AG09309 (cell line): Measurements from ENCODE around the gene MAPK8.

ENCODE experiments used
- DNase-seq: peaks from one replicate; pipeline ENCODE4 v3.0.0-alpha.2; 2010; ENCODE audit warnings: low read depth
- H3K4me3 ChIP-seq: 2 replicates; pipeline ENCODE4 v1.5.1; 2011; ENCODE audit warnings: mild to moderate bottlenecking, low read depth, low read length, moderate library complexity; ENCODE audit not compliant: control insufficient read depth
- CTCF ChIP-seq: IDR thresholded peaks from 2 replicates; pipeline ENCODE4 v1.5.1; 2011; ENCODE audit warnings: mild to moderate bottlenecking, low read depth, low read length, inconsistent platforms; ENCODE audit not compliant: insufficient read depth, control insufficient read depth; ENCODE audit errors: missing control alignments

Gene MAPK8

DNA sequence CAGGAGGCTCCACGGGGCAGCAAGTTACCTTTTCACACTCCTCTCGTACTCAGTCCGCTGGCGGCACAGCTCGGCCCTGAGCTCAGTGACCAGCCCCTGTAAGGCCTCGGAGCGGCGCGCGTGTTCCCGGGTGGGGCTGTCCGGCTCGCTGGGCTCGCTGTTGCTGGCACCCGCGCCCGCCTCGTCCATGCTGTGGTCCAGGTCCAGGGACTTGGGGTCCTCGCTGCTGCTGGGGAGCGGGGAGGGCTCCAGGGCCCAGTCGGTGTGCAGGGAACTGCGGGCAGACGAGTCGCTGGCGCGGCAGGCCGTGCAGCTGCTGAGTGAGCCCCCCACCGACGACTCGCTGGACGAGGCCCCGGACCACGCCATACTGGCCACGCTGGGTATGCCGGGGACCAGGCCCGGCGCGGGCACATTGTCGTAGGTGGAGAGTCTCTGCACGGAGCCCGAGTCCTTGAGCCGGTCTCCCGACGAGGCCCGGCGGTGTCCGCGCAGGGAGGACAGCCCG lies 143.8 kb downstream of the MAPK8 start:
- no peak for DNase-seq
- no peak for TF ChIP-seq CTCF
- no peak overlapping the region for H3K4me3 ChIP-seq

GRCh38 chr10:48450741-48451466 lies 144.4 kb downstream of the MAPK8 start:
- no peak for DNase-seq
- H3K4me3 ChIP-seq: no peak overlapping the region
- TF ChIP-seq CTCF: no peak

DNA sequence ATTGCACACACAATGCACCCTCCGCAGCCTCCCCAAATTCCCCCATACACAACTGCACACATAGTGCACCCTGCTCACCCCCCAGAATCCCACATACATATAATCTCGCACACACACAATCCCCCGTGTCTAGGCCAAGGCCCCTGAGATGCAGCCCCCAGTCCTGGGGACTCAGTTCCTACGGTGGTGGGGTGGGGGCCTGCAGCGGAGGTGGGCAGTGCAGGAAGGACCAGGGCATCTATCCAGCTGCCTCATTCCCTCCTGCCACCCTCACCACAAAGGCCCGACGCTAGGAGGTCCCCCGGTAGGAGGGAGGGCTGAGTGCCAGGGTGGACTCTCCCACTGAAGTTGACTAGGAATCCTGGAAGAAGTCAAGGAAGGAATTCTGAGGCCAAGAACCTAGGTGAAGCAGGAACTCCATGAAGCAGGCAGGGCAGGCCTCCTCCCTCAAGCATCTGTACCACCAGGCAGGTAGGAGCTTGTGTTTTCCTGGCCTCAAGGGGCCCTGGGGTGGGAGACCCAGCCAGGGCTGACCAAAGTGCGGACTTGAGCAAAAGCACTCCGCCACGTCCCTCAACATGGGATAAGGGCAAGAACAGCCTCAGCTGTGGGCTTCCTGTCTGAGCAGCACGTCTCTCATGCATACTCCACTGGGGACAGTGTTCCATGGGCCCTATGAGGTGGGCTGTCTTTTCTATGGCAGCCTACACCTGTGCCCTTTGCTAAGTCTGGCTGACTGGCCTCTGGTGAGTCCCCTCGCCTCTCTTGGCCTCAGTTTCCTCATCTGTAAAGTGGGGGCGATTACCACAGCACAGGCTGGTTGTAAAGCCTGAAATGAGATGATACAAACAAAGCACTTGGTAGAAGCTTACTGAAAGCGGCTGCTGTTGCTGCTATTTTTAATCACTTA lies 145.7 kb downstream of the MAPK8 start:
- no peak for TF ChIP-seq CTCF
- no peak for DNase-seq
- H3K4me3 ChIP-seq: no peak overlapping the region

DNA sequence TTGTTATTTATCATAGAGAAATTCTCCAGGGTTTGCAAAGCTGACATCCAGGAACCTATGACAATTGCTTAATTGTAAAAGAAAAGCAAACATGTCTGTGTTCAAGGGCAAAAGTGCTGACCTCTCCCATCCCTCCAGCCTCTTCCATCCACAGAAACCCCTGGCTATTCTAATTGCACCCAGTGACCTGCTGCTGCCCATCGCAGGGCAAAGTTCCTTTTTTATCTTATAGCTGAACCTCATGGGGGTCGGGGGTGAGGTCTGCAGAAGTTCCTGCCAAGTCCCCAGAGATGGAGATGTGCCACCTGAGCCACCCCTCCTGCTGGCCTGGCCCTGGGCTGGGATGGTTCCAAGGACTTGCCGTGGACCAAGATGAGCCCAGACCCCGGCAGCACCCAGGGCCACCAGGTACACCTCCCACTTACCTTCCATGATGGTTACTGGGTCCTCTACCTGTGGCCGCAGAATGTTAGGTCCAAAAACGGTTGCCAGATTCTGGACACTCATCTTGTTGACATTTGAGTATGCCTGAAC lies 146.5 kb downstream of the MAPK8 start:
- no peak for TF ChIP-seq CTCF
- DNase-seq: no peak
- H3K4me3 ChIP-seq: no peak overlapping the region

GRCh38 chr10:48453451-48454301 lies 147.2 kb downstream of the MAPK8 start:
- no peak for TF ChIP-seq CTCF
- no peak for DNase-seq
- no peak overlapping the region for H3K4me3 ChIP-seq
